ENCODE results near the gene TP53TG5.

DNA sequence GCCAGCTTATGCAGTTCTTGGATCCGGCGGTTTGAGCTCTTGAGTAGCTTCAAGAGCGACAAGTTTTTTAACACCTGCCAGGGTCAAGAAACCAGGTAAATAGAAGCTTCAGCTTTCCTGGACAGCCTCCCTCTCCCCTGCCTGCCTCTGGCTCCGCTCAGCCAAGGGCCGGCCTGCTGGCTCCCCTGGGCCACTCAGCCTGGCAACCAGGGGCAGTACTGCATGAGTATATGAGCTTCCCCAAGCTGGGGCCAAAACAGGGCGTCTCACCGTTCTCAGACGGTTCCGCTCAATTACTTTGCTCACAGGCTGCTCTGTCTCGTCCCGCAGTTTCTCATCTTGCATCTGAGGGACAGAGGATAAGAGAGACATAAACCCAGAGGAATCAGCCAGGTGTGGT is 856 bp downstream of the TP53TG5 start:
- TF ChIP-seq POLR2A (IDR thresholded peaks at IDR 0.05; ENCODE audit: low read depth, low read length) (no peak), POLR2AphosphoS5 (IDR thresholded peaks at IDR 0.05; ENCODE audit: low read depth, low read length) (no peak), TAF1 (IDR thresholded peaks at IDR 0.05; ENCODE audit: borderline replicate concordance, low read depth, low read length) (no peak)
